Caco-2 (cell line): ENCODE measurements around the gene RNF217. TPM values are rescaled to one million over a fixed set of nuclear protein-coding genes. Genes with fewer than 3 reads are reported as not detected.

Experiments
- BruUV-seq: library from RNA; stranded (reverse); fragments of 400-500 nt; replicated peaks from 2 replicates; lab custom pipeline; 2021; lab: Mats Ljungman, UMichigan
- CTCF ChIA-PET: fragments of 300-600 bp; sonication (Branson Sonifier 250); formaldehyde crosslinking; loops from one replicate; lab custom pipeline; 2022; ENCODE audit warnings: antibody characterized with exemption; lab: Charles Lee
- POLR2A ChIA-PET: fragments of 300-600 bp; sonication (Branson Sonifier 250); formaldehyde crosslinking; loops from one replicate; lab custom pipeline; 2022; ENCODE audit warnings: antibody characterized with exemption; lab: Charles Lee
- DNase-seq, 2 experiments: peaks; one replicate each; pipeline versions ENCODE4 v3.0.0 to v3.0.0-alpha.2; 2020 to 2022
- H3K27me3 ChIP-seq: replicated peaks from 2 replicates; pipeline ENCODE4 v1.6.0; 2011; ENCODE audit warnings: low read length; ENCODE audit not compliant: control insufficient read depth, insufficient read depth
- H3K36me3 ChIP-seq: 2 replicates; pipeline ENCODE4 v1.5.1; 2011; ENCODE audit warnings: low read length; ENCODE audit not compliant: control insufficient read depth, insufficient read depth
- H3K4me1 ChIP-seq: fragments of 250-450 bp; sonication (Bioruptor Pico); 2 replicates; pipeline ENCODE4 v1.5.1; 2020; ENCODE audit warnings: mild to moderate bottlenecking
- H3K4me3 ChIP-seq: 2 replicates; pipeline ENCODE4 v1.5.1; 2011; ENCODE audit warnings: low read depth, mild to moderate bottlenecking, control low read depth, low read length
- H3K9me3 ChIP-seq: fragments of 250-450 bp; sonication (Bioruptor Pico); 2 replicates; pipeline ENCODE4 v1.5.1; 2020; ENCODE audit warnings: mild to moderate bottlenecking, moderate library complexity
- H3K27ac Mint-ChIP-seq: one replicate; pipeline ENCODE4 v1.8.0; 2022; ENCODE audit warnings: mixed read lengths; ENCODE audit not compliant: unreplicated experiment
- H3K27me3 Mint-ChIP-seq: one replicate; pipeline ENCODE4 v1.8.0; 2022; ENCODE audit warnings: mixed read lengths; ENCODE audit not compliant: insufficient read depth, unreplicated experiment
- H3K36me3 Mint-ChIP-seq: one replicate; pipeline ENCODE4 v1.8.0; 2022; ENCODE audit warnings: mild to moderate bottlenecking, mixed read lengths; ENCODE audit not compliant: insufficient read depth, unreplicated experiment
- H3K4me1 Mint-ChIP-seq: one replicate; pipeline ENCODE4 v1.8.0; 2022; ENCODE audit warnings: low read depth, mixed read lengths; ENCODE audit not compliant: unreplicated experiment
- H3K4me3 Mint-ChIP-seq: one replicate; pipeline ENCODE4 v1.8.0; 2022; ENCODE audit warnings: mild to moderate bottlenecking, moderate library complexity, mixed read lengths; ENCODE audit not compliant: unreplicated experiment
- H3K9me3 Mint-ChIP-seq: one replicate; pipeline ENCODE4 v1.8.0; 2022; ENCODE audit warnings: mixed read lengths; ENCODE audit not compliant: unreplicated experiment
- CTCF ChIP-seq, 2 experiments: fragments of 200-600 bp in 1 of 2; IDR thresholded peaks; 1 replicate in 1 of 2; 2 replicates in 1 of 2; pipeline versions ENCODE4 v1.5.1 to v1.8.0; 2011 to 2022; ENCODE audit warnings: antibody characterized with exemption in 1 of 2, control low read depth in 1 of 2, inconsistent platforms in 1 of 2, low read depth in 1 of 2, low read length in 1 of 2, mild to moderate bottlenecking in 1 of 2, moderate library complexity in 1 of 2; ENCODE audit not compliant: insufficient read depth in 1 of 2, severe bottlenecking in 1 of 2, unreplicated experiment in 1 of 2
- intact Hi-C: fragments of 100-400 bp; cut with micrococcal nuclease; formaldehyde crosslinking; loops from one replicate; pipeline ENCODE4 v1.10.0; 2022; ENCODE audit not compliant: unreplicated experiment
- total RNA-seq: library from RNA; stranded (reverse); gene quantifications from 2 replicates; pipeline ENCODE4 v1.2.3, GENCODE V29; 2022

Gene RNF217
- total RNA-seq, 1 experiment from 2014 or later, result 0.09 TPM

- H3K27ac Mint-ChIP-seq, result no peak overlapping the region
- no peaks in the 10 kb centered on the region for H3K4me1 Mint-ChIP-seq
- Histone ChIP-seq H3K4me3 (no peak overlapping the region), H3K9me3 (peaks cover 4% of the 10 kb centered on the region; the same call in 1 of the 2 replicates), H3K4me1 (no peaks in the 10 kb centered on the region), H3K36me3 (no peaks in the 10 kb centered on the region), H3K27me3 (no peaks in the 10 kb centered on the region)
- peaks cover 3% of the 10 kb centered on the region for H3K27me3 Mint-ChIP-seq
- intact Hi-C loops, result no loop called here
- BruUV-seq, result no TSS peak
- TF ChIP-seq CTCF (IDR thresholded peaks at IDR 0.05; ENCODE audit: insufficient read depth in 1 of 2, low read depth in 1 of 2, low read length in 1 of 2, severe bottlenecking in 1 of 2, unreplicated experiment in 1 of 2), result no peak
- H3K36me3 Mint-ChIP-seq, result no peaks in the 10 kb centered on the region
- no peak for DNase-seq
- no peaks in the 10 kb centered on the region for H3K9me3 Mint-ChIP-seq
- POLR2A ChIA-PET, result interaction anchor here (0.6 kb wide), 1 partner anchor 182 kb away, joined by 3 read pairs; no protein-coding TSS in a partner anchor
- no peak overlapping the region for H3K4me3 Mint-ChIP-seq
- CTCF ChIA-PET, result no interaction called here
Observed at GRCh38 chr6:124989136-124989983, 27.1 kb downstream of the RNF217 start.

DNA sequence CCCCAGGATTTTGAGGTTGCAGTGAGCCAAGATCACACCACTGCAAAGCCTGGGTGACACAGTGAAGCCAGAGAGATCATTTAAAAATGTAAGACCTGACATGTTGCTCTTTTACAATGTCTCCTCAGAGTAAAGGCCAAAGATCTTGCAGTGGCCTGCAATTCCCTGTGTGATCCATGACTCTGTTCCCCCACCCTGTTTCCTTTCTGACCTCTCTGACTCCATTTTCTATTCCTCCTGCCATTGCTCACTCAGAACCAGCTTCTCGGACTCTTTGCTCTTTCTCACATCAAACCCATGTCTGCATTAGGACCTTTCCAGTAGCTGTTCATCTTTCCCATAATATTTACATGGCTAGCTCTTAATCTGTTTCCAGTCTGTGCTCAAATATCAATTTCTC, 28.8 kb downstream of the RNF217 start:
- no peak overlapping the region for H3K4me3 ChIP-seq
- DNase-seq, result no peak
- Mint-ChIP-seq H3K27ac (no peak overlapping the region), H3K4me1 (no peaks in the 10 kb centered on the region), H3K27me3 (peaks cover 3% of the 10 kb centered on the region), H3K36me3 (no peaks in the 10 kb centered on the region), H3K9me3 (no peaks in the 10 kb centered on the region), H3K4me3 (no peak overlapping the region)
- H3K36me3 ChIP-seq, result no peaks in the 10 kb centered on the region
- CTCF ChIA-PET, result no interaction called here
- BruUV-seq, result no TSS peak
- peaks cover 4% of the 10 kb centered on the region; the same call in 1 of the 2 replicates for H3K9me3 ChIP-seq
- intact Hi-C loops, result no loop called here
- H3K4me1 ChIP-seq, result no peaks in the 10 kb centered on the region
- no peaks in the 10 kb centered on the region for H3K27me3 ChIP-seq
- POLR2A ChIA-PET, result no interaction called here
- TF ChIP-seq CTCF (IDR thresholded peaks at IDR 0.05; ENCODE audit: insufficient read depth in 1 of 2, low read depth in 1 of 2, low read length in 1 of 2, severe bottlenecking in 1 of 2, unreplicated experiment in 1 of 2), result no peak

DNA sequence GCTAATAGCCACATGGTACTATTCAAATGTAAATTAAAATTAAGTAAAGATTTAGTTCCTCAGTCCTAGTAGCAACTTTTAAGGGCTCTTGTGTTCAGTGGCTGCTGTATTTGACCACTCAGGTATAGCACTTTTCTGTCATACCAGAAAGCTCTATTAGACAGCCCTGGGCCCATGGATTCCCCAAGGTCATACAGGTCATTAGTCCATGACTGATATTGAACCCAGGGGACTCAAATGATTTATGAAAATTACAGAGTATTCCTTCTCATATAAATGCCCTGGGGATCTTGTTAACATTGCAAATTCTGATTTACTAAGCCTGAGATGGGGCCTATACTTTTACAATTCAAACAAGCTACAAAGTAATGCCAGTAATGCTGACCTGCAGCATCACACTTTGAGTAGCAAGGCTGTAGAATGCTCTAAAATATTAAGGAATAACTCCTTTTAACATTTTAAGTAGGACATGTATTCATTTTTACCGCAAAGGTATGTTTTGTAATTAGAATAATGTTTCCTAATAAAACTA, 29.6 kb downstream of the RNF217 start:
- BruUV-seq, result no TSS peak
- POLR2A ChIA-PET, result no interaction called here

More for the DNA sequence above, 29.6 kb downstream of the RNF217 start:
- Histone ChIP-seq H3K4me1 (no peaks in the 10 kb centered on the region), H3K4me3 (no peak overlapping the region), H3K27me3 (no peaks in the 10 kb centered on the region), H3K9me3 (peaks cover 4% of the 10 kb centered on the region; the same call in 1 of the 2 replicates), H3K36me3 (no peaks in the 10 kb centered on the region)
- CTCF ChIA-PET, result no interaction called here
- H3K4me3 Mint-ChIP-seq, result no peak overlapping the region
- H3K27me3 Mint-ChIP-seq, result peaks cover 3% of the 10 kb centered on the region
- intact Hi-C loops, result no loop called here
- DNase-seq, result no peak
- H3K27ac Mint-ChIP-seq, result no peak overlapping the region
- no peaks in the 10 kb centered on the region for H3K36me3 Mint-ChIP-seq
- no peak for TF ChIP-seq CTCF (IDR thresholded peaks at IDR 0.05; ENCODE audit: insufficient read depth in 1 of 2, low read depth in 1 of 2, low read length in 1 of 2, severe bottlenecking in 1 of 2, unreplicated experiment in 1 of 2)
- no peaks in the 10 kb centered on the region for H3K9me3 Mint-ChIP-seq
- no peaks in the 10 kb centered on the region for H3K4me1 Mint-ChIP-seq
